Stimulated activated CD8-positive, alpha-beta memory T cell treated with anti-CD3 and anti-CD28 coated beads, Interleukin-4, amount 100 ng/mL, for 4 hours (primary cell): ENCODE results near the gene FAM107B.
"Not testable (repeated sequence)": the region's sequence is repeated elsewhere in the genome, so short reads cannot be mapped to it uniquely, and the experiment has no call there.

Source experiments
- DNase-seq, 2 donors: peaks; one replicate each; pipeline ENCODE4 v3.0.0-alpha.2; 2020; ENCODE audit warnings: low read depth in 2 of 2, low spot score in 1 of 2

Gene FAM107B

GRCh38 chr10:14639637-14640036 is 135.1 kb downstream of the FAM107B start:
- DNase-seq, result no peak

DNA sequence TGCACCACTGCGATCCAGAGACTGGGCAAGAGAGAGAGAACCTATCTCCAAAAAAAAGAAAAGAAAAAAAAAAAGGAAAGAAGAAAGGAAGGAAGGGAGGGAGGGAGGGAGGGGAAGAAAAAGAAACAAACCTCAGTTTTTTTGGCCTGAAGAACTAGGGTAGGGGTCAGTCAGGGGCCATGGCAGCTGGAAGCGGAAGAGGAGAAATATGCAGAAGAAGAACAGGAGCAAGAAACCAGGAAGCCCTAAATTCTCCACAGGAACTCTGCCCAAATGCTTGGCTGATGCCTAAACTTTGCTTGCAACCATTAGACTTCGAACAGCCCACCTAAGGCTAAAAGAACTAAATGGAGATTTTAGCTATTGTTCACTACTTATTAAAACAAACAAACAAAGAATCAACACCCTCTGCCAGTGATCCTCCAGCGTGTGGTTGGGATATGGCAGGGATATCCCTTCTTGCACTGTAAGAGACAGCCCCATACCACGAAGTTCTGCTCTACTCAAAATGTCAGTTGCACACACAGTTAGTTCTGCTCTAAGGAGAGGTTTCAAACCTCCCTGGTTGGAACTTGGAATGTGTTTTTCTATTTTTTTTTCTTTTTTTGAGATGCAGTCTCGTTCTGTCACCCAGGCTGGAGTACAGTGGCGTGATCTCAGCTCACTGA is 139.5 kb downstream of the FAM107B start:
- no peak for DNase-seq

- not testable (repeated sequence) for DNase-seq
These were observed 140.1 kb downstream of the FAM107B start for GRCh38 chr10:14634572-14634971.

DNA sequence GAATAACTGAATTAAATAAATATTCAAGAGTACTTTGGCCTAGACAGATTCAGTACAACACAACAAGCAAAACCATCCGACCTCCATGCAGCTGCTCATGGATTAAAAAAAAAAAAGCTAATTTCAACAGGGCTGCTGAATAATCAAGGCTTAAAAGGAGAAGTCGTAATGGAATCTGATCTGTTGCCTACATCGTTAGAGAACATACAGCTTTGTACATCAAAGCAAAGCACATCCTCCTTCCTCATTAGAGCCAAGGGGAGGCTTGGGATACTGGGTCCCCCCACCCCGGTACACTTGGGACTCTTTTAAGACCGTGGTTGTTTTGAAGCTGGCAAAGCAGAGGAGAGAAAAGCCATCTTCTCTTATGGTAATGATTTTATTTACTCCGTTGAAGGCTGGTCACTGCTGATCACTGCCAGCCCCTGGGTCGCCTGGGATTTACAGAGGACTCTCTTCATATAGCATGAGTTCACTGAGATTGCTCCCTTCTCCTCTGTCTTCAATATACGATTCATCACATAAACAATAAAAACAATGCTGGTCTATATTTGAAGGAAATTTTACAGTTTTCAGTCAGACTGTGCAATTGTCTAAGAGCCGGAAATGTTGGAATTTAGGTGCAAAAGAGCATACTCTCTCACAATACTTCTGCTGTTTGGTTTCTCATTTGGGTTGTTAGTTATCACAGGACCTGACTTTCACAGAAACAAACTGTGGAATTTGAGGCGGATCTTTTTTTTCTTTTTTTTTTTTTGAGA is 148.8 kb downstream of the FAM107B start:
- no peak for DNase-seq

DNA sequence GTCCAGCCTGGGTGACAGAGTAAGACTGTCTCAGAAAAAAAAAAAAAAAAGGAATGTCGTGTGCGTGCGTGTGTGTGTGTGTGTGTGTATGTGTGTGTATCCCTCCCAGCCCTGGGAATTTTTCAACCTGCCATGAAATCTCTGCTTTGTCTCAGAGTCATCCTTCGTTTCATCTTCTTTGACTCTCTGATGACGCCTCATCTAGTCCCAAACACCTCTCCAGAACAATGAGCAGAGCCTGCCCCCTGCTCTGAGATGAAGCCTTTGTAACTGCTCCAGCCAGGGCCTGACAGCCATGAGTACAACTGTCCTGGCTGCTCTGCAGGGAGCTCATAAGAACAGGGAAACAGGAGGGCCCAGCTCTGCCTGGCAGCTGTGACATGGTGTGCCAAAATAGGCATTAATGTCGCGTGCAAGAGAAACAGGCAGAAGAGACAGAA is 149.5 kb downstream of the FAM107B start:
- no peak for DNase-seq

DNA sequence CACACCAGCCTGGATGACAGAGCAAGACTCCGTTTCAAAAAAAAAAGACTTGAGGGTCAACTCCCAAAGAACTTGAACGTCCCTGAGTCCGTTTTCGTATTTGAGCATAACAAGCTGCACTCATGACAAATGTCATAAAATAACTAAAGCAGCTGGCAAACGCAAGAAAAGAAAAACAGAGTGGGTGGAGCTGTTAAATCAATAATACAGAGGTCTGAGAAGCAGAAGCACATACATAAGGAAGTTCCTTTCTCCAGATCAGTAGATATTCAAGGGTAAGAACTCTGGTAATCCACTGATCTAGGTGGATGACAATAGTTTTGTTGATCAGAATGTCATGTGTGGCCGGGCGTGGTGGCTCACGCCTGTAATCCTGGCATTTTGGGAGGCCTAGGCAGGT is 150.1 kb downstream of the FAM107B start:
- DNase-seq, result no peak

DNA sequence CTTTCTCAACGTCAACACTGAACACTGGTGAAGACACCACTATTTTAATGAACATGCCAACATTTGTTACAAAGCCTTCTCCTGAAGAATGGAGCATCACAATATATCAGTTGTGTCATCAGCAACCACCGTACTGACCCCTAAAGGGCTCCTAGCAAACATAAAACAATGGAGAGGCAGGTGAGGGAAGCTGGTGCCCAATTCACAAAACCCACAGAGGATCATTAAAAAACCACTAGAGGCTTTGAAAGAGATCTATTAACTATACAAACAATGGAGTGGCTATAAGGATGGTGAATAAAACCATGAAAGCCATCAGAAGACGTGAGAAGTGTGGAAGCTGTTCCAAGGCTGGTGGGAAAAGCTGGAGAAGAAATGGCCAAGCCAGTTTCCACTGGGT is 150.8 kb downstream of the FAM107B start:
- no peak for DNase-seq

- no peak for DNase-seq
These were observed 153.7 kb downstream of the FAM107B start for GRCh38 chr10:14621037-14621436.

GRCh38 chr10:14618674-14619073 is 156.0 kb downstream of the FAM107B start:
- DNase-seq, result no peak

DNA sequence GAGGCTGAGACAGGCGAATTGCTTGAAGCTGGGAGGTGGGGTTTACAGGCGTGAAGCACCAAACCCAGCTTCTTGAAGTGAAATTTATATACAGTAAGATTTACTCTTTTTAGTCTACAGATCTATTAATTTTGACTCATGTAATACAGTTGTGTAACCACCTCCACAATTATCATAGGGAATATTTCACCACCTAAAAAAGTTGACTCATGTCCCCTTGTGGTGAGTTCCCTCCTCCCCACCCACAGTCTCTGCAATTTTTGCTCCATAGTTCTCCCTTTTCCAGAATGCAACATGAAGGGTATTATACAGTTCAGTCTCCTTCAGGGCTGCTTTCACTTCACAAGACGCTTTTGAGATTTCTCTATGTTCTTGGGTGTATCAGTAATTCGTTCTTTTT is 156.8 kb downstream of the FAM107B start:
- DNase-seq, result no peak

DNA sequence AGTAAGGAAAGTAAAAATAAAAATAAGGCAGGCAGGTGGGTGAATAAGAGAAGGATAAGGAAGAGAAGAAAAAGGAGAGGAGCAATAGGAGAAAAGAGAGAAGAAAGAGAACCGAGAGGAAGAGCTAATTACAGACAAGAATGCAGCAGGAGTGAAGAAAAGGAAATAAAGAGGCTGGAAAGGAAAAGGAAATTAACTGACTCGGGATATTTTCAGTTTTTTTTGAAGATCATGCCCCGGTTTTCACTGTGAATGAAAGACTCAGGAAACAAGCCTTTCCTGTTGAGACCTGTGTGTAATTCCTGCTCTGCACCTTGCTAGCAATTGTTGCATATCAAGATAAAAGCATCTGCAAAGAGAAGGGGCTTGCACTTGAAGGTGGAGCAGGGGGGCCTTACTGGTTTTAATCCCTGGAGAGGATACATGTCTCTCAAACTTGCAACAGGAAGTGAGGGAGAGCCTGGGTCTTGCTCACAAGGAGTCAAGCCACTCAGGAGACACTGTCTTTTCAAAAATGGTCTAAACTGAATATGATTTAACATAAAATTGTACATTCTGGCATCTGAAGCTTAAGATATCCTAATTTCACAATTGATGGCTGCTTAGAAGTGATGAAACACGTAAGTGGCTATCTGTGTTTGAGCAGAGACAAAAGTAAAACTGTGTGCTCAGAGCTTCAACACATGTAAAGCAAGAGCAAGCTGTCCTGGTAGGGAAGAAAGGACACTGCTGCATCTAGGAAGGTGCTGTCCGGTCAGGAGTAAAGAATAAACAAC is 157.6 kb downstream of the FAM107B start:
- DNase-seq, result no peak

- no peak for DNase-seq
These were observed 158.2 kb downstream of the FAM107B start for GRCh38 chr10:14616465-14616864.

DNA sequence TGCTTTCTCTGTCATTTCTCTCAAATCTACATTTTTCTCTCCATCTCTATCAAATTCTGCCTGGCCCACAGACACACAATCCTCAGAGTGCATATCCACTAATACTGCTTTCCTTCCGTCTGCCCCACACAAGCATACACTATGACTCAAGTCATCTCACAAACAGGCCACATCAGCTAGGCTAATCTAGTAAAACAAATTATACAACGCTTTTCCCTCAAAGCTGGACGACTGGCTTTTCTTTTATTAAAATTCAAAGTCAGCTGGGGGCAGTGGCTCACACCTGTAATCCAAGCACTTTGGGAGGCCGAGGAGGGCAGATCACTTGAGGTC is 161.1 kb downstream of the FAM107B start:
- no peak for DNase-seq

DNA sequence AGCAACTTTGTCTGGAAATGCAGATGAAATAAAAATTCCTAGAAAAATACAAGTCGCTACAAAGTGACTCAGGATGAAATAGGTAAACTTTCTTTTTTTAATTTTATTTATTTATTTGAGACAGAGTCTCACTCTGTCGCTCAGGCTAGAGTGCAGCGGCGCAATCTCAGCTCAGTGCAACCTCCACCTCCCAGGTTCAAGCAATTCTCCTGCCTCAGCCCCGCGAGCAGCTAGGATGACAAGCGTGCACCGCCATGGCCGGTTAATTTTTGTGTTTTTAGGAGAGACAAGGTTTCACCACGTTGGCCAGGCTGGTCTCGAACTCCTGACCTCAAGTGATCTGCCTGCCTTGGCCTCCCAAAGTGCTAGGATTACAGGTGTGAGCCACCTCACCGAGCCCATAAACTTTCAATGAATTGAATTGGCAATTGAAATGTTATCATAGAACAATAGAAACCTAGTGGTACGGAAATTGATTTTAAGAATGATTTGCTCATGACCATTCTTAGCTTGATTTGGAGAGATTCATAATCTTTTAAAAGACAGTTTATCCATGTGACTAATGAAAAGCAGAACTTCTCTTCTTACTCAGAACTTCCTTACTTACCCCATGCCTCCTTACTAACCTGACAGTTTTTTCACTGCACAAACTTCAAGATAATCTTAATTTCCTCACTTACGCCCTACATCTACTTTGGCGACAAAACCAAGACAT is 161.7 kb downstream of the FAM107B start:
- DNase-seq, result no peak

DNA sequence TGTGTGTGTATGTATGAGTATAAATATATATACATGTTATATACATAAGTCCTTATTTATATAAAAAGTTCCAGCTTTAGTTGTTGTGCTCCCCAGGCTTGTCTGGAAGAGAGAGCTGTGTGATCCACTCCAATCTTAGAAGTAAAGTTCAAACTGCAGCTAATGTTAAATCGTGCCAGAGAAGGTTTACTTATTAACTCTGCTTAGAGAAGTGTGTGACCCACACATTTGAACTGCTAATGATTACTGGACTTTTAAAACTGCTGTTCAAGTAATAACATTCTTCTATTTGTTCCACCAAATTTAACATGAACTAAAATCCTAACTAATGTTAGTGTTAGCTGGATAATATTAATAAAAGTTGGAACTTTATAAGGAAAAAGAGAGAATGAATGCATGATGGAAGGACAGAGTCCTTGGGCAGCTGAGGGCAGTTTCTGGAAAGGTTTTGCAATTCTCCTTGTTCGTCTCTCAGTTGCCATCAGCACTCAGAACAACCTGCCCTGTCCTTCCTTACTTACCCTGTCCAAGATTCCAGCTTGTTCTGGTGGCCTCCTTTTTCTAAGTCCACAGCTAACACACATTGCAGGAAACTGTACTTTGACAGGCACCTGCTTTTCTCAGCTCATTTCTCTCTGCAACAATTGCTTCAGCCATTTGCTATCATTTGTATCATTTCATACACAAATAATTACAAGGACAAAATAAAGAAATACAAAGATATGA is 162.6 kb downstream of the FAM107B start:
- no peak for DNase-seq

- no peak for DNase-seq
These were observed 165.5 kb downstream of the FAM107B start for GRCh38 chr10:14609178-14609577.

- DNase-seq, result no peak
These were observed 166.2 kb downstream of the FAM107B start for GRCh38 chr10:14608381-14609001.

GRCh38 chr10:14606633-14607032 is 168.1 kb downstream of the FAM107B start:
- DNase-seq, result no peak

GRCh38 chr10:14605231-14605925 is 169.3 kb downstream of the FAM107B start:
- DNase-seq, result no peak
